ENCODE data around the gene KLHL33.

The KLHL33 gene

DNA sequence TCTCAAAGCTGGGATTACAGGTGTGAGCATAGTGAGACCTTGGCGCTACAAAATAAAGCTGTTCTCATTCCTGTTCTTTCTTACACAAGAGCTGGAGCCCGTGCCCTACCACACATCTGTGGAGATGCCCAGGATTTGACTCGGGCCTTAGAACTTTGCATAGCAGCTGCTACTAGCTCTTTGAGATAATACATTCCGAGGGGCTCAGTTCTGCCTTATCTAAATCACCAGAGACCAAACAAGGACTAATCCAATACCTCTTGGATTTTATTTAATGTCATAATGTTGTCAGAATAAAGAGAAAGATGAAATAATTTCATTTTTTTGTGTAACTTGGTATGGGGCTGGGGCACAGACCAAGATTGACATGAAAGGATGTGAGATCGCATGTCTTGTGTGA, 40.8 kb upstream of the KLHL33 start:
- no peaks in the 10 kb centered on the region for H3K27me3 ChIP-seq (ENCODE audit: control insufficient read depth in 3 of 3, insufficient read depth in 3 of 3, low read depth in 1 of 3, low read length in 3 of 3)
- H2AFZ ChIP-seq (ENCODE audit: low read length), result no peak overlapping the region
- no peak overlapping the region for H2BK5ac ChIP-seq (ENCODE audit: low read length)
- no peak overlapping the region for H3K23ac ChIP-seq (ENCODE audit: low read depth, low read length, poor library complexity)
- H3K9ac ChIP-seq (ENCODE audit: low read depth, low read length, poor library complexity), result no peak overlapping the region
- peaks cover 34 to 66% of the 10 kb centered on the region in 2 donors for H3K36me3 ChIP-seq (replicated peaks in 1 of 2; ENCODE audit: control insufficient read depth in 2 of 2, insufficient read depth in 2 of 2, low read length in 2 of 2)
- no peaks in the 10 kb centered on the region for H3K79me1 ChIP-seq (ENCODE audit: low read depth, low read length)
- H3K4me1 ChIP-seq (ENCODE audit: control insufficient read depth in 2 of 2, insufficient read depth in 1 of 2, low read depth in 1 of 2, low read length in 2 of 2), result peaks cover 0 to 2% of the 10 kb centered on the region in 2 donors
- H2BK12ac ChIP-seq (ENCODE audit: low read length), result no peak overlapping the region
- no peak overlapping the region for H3K4ac ChIP-seq (ENCODE audit: low read length)
- no peak overlapping the region for H4K91ac ChIP-seq (ENCODE audit: low read depth, low read length, poor library complexity)
- no peak overlapping the region for H3K4me2 ChIP-seq (ENCODE audit: insufficient read depth, low read length, poor library complexity, severe bottlenecking)
- H3K14ac ChIP-seq (ENCODE audit: low read length), result no peak overlapping the region
- H2BK120ac ChIP-seq (ENCODE audit: low read depth, low read length), result no peak overlapping the region
- no peak overlapping the region for H3K27ac ChIP-seq (replicated peaks; ENCODE audit: low read length)
- WGBS, 2 donors (ENCODE audit: extremely low coverage in 2 of 2, insufficient read length in 2 of 2, insufficient replicate concordance in 1 of 2), result no CpG with 5 or more reads among the region's 5 CpGs
- no peak for DNase-seq (ENCODE audit: low spot score)
- no peak overlapping the region for H3K4me3 ChIP-seq (ENCODE audit: low read length in 2 of 2)
- no peak overlapping the region for H3K18ac ChIP-seq (ENCODE audit: low read length)
- no peak overlapping the region for H2BK15ac ChIP-seq (ENCODE audit: low read length)
- no peak overlapping the region for H4K8ac ChIP-seq (ENCODE audit: low read depth, low read length)
- no peaks in the 10 kb centered on the region for H3K9me3 ChIP-seq (replicated peaks in 1 of 2; ENCODE audit: control insufficient read depth in 2 of 2, insufficient read depth in 1 of 2, low read depth in 1 of 2, low read length in 2 of 2)
- no peak overlapping the region for H2AK5ac ChIP-seq (ENCODE audit: low read depth, low read length)

DNA sequence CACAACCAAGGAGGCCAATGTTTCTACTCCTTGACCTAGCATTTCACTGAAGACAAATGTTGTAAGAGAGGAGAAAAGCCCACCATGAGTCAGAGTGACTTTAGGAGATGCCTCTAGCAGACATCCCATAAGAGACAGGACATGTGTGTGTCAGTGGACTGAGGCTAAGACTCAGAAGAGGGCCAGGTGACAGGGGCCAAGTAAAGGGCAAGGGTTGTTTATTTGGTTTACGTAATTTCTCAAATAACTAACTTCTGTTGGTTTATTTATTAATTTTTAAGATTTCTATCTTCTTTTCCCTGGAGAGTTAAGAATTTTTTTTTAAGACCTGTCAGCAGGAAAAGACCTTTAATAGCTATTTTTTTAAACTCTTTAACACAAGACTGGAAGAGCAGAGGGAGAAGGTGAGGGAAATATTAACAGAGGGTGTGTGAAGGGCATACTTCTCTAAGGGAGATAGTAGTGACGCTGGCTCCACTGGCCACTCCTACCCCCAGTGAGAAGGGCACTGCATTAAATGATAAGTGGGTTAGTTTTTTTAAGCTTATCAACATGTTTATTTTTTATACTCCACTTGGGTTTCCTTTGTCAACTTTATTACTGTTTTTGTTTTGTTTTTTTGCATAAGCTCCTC, 36.7 kb upstream of the KLHL33 start:
- Histone ChIP-seq H3K4me3 (ENCODE audit: low read length in 2 of 2) (no peak overlapping the region), H3K4me2 (ENCODE audit: insufficient read depth, low read length, poor library complexity, severe bottlenecking) (no peak overlapping the region), H4K91ac (ENCODE audit: low read depth, low read length, poor library complexity) (no peak overlapping the region), H3K79me1 (ENCODE audit: low read depth, low read length) (peaks cover 5% of the 10 kb centered on the region), H3K9ac (ENCODE audit: low read depth, low read length, poor library complexity) (no peak overlapping the region), H2AK5ac (ENCODE audit: low read depth, low read length) (no peak overlapping the region), H3K27me3 (ENCODE audit: control insufficient read depth in 3 of 3, insufficient read depth in 3 of 3, low read depth in 1 of 3, low read length in 3 of 3) (no peaks in the 10 kb centered on the region), H4K8ac (ENCODE audit: low read depth, low read length) (no peak overlapping the region), H3K9me3 (replicated peaks in 1 of 2; ENCODE audit: control insufficient read depth in 2 of 2, insufficient read depth in 1 of 2, low read depth in 1 of 2, low read length in 2 of 2) (no peaks in the 10 kb centered on the region), H3K36me3 (replicated peaks in 1 of 2; ENCODE audit: control insufficient read depth in 2 of 2, insufficient read depth in 2 of 2, low read length in 2 of 2) (peaks cover 32 to 58% of the 10 kb centered on the region in 2 donors), H2AFZ (ENCODE audit: low read length) (no peak overlapping the region), H2BK5ac (ENCODE audit: low read length) (no peak overlapping the region), H3K14ac (ENCODE audit: low read length) (no peak overlapping the region), H2BK15ac (ENCODE audit: low read length) (no peak overlapping the region), H3K4ac (ENCODE audit: low read length) (no peak overlapping the region), H2BK12ac (ENCODE audit: low read length) (no peak overlapping the region), H2BK120ac (ENCODE audit: low read depth, low read length) (no peak overlapping the region), H3K23ac (ENCODE audit: low read depth, low read length, poor library complexity) (no peak overlapping the region), H3K4me1 (ENCODE audit: control insufficient read depth in 2 of 2, insufficient read depth in 1 of 2, low read depth in 1 of 2, low read length in 2 of 2) (peaks cover 5 to 7% of the 10 kb centered on the region in 2 donors), H3K18ac (ENCODE audit: low read length) (no peak overlapping the region), H3K27ac (replicated peaks; ENCODE audit: low read length) (no peak overlapping the region)
- WGBS, 2 donors (ENCODE audit: extremely low coverage in 2 of 2, insufficient read length in 2 of 2, insufficient replicate concordance in 1 of 2), result no CpG with 5 or more reads among the region's 2 CpGs
- no peak for DNase-seq (ENCODE audit: low spot score)

DNA sequence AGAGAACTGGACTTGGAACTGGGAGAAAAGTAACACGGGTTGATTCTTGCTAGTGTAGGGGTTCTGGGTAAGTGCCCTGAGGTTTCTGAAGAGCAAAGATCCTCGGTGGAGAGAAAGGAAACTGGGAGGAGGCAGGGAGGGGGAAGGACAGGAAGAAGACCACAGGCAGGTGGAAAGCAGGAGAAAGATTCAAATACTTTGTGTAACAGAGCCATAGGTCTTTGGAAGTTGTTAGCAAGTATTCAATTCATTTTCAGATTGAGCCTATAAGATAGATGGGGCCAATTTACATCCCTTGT, 34.6 kb upstream of the KLHL33 start:
- Histone ChIP-seq H2AK5ac (ENCODE audit: low read depth, low read length) (no peak overlapping the region), H3K4me3 (ENCODE audit: low read length in 2 of 2) (peak overlapping the region; percentile 61 to 92), H3K27me3 (ENCODE audit: control insufficient read depth in 3 of 3, insufficient read depth in 3 of 3, low read depth in 1 of 3, low read length in 3 of 3) (no peaks in the 10 kb centered on the region), H2BK12ac (ENCODE audit: low read length) (no peak overlapping the region), H3K14ac (ENCODE audit: low read length) (no peak overlapping the region), H3K9me3 (replicated peaks in 1 of 2; ENCODE audit: control insufficient read depth in 2 of 2, insufficient read depth in 1 of 2, low read depth in 1 of 2, low read length in 2 of 2) (no peaks in the 10 kb centered on the region), H4K91ac (ENCODE audit: low read depth, low read length, poor library complexity) (no peak overlapping the region), H3K27ac (replicated peaks; ENCODE audit: low read length) (no peak overlapping the region), H3K4me1 (ENCODE audit: control insufficient read depth in 2 of 2, insufficient read depth in 1 of 2, low read depth in 1 of 2, low read length in 2 of 2) (peaks cover 5 to 7% of the 10 kb centered on the region in 2 donors), H2BK120ac (ENCODE audit: low read depth, low read length) (no peak overlapping the region), H2BK15ac (ENCODE audit: low read length) (no peak overlapping the region), H3K23ac (ENCODE audit: low read depth, low read length, poor library complexity) (no peak overlapping the region), H3K36me3 (replicated peaks in 1 of 2; ENCODE audit: control insufficient read depth in 2 of 2, insufficient read depth in 2 of 2, low read length in 2 of 2) (peaks cover 17 to 37% of the 10 kb centered on the region in 2 donors), H3K18ac (ENCODE audit: low read length) (no peak overlapping the region), H2BK5ac (ENCODE audit: low read length) (no peak overlapping the region), H3K79me1 (ENCODE audit: low read depth, low read length) (peaks cover 5% of the 10 kb centered on the region), H3K9ac (ENCODE audit: low read depth, low read length, poor library complexity) (no peak overlapping the region), H3K4ac (ENCODE audit: low read length) (no peak overlapping the region), H2AFZ (ENCODE audit: low read length) (peak overlapping the region; percentile 88), H3K4me2 (ENCODE audit: insufficient read depth, low read length, poor library complexity, severe bottlenecking) (peak overlapping the region; percentile 89), H4K8ac (ENCODE audit: low read depth, low read length) (no peak overlapping the region)
- DNase-seq (ENCODE audit: low spot score), result no peak
- no CpG with 5 or more reads among the region's 2 CpGs for WGBS, 2 donors (ENCODE audit: extremely low coverage in 2 of 2, insufficient read length in 2 of 2, insufficient replicate concordance in 1 of 2)

DNA sequence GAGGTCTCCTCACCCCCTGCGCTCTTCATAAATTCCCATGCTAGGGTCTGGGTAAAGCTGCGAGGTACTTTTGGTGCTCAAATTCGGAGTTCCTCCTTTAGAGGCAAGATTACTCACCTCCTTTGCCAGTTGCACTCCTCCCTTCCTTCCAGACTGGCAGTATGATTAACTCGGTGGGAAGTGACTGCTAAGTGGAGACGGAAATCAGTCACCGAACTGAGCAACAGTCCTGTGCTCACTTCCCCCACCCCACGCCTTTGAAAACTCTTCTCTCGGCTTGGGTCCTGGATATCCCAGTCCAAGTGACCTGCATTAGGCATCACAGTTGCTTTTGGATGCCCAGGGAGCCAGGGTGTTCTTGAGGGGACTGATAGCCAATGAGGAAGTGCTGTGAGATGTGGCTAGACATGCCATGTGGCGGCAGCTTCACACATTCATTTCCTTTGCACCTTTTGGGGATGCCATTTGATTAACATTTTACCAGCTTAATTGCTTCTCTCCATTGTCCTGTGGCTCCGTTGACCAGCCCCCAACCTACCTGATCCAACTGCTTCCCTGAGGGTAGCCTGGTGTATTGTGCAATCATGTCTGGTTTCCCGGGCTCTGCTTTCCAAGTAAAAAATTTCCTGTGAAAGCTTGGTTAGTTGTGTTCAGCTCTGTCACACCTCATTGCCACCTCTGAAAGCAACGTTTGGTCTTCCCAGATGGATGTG, 34.1 kb upstream of the KLHL33 start:
- WGBS, 2 donors (ENCODE audit: extremely low coverage in 2 of 2, insufficient read length in 2 of 2, insufficient replicate concordance in 1 of 2), result no CpG with 5 or more reads among the region's 12 CpGs
- H3K4me3 ChIP-seq (ENCODE audit: low read length in 2 of 2), result peak overlapping the region; percentile 61 to 92

More for the DNA sequence above, 34.1 kb upstream of the KLHL33 start:
- Histone ChIP-seq H3K27me3 (ENCODE audit: control insufficient read depth in 3 of 3, insufficient read depth in 3 of 3, low read depth in 1 of 3, low read length in 3 of 3) (no peaks in the 10 kb centered on the region), H2BK5ac (ENCODE audit: low read length) (peak overlapping the region; percentile 87), H2BK120ac (ENCODE audit: low read depth, low read length) (no peak overlapping the region), H3K14ac (ENCODE audit: low read length) (no peak overlapping the region), H3K9ac (ENCODE audit: low read depth, low read length, poor library complexity) (peak overlapping the region; percentile 99), H2AK5ac (ENCODE audit: low read depth, low read length) (no peak overlapping the region), H3K4me2 (ENCODE audit: insufficient read depth, low read length, poor library complexity, severe bottlenecking) (peak overlapping the region; percentile 89), H3K4ac (ENCODE audit: low read length) (no peak overlapping the region), H3K9me3 (replicated peaks in 1 of 2; ENCODE audit: control insufficient read depth in 2 of 2, insufficient read depth in 1 of 2, low read depth in 1 of 2, low read length in 2 of 2) (no peaks in the 10 kb centered on the region), H3K23ac (ENCODE audit: low read depth, low read length, poor library complexity) (peak overlapping the region; percentile 92), H3K18ac (ENCODE audit: low read length) (peak overlapping the region; percentile 86), H2BK12ac (ENCODE audit: low read length) (no peak overlapping the region), H4K91ac (ENCODE audit: low read depth, low read length, poor library complexity) (no peak overlapping the region), H3K27ac (replicated peaks; ENCODE audit: low read length) (no peak overlapping the region), H2BK15ac (ENCODE audit: low read length) (no peak overlapping the region), H2AFZ (ENCODE audit: low read length) (peak overlapping the region; percentile 88), H3K36me3 (replicated peaks in 1 of 2; ENCODE audit: control insufficient read depth in 2 of 2, insufficient read depth in 2 of 2, low read length in 2 of 2) (peaks cover 13 to 32% of the 10 kb centered on the region in 2 donors), H3K4me1 (ENCODE audit: control insufficient read depth in 2 of 2, insufficient read depth in 1 of 2, low read depth in 1 of 2, low read length in 2 of 2) (peaks cover 5 to 7% of the 10 kb centered on the region in 2 donors), H3K79me1 (ENCODE audit: low read depth, low read length) (peaks cover 5% of the 10 kb centered on the region), H4K8ac (ENCODE audit: low read depth, low read length) (no peak overlapping the region)
- DNase-seq (ENCODE audit: low spot score), result no peak

All from neuronal stem cell (in vitro differentiated cells).